Ishikawa (cell line): ENCODE results near the gene TPSG1.
A peak's percentile ranks its signal among the peaks of the same experiment; 100 is the strongest.

Experiments
- CEBPB ChIP-seq: IDR thresholded peaks from 2 replicates; pipeline ENCODE4 v1.6.1; 2012
- CREB1 ChIP-seq: IDR thresholded peaks from 2 replicates; pipeline ENCODE4 v1.6.1; 2012; ENCODE audit warnings: low read depth
- EGR1 ChIP-seq: IDR thresholded peaks from 2 replicates; pipeline ENCODE4 v1.6.1; 2012
- EP300 ChIP-seq: IDR thresholded peaks from 2 replicates; pipeline ENCODE4 v1.6.1; 2012; ENCODE audit warnings: borderline replicate concordance
- FOXM1 ChIP-seq: IDR thresholded peaks from 2 replicates; pipeline ENCODE4 v1.6.1; 2012; ENCODE audit warnings: low read depth, borderline replicate concordance
- MAX ChIP-seq: IDR thresholded peaks from 2 replicates; pipeline ENCODE4 v1.6.1; 2012
- NFIC ChIP-seq: IDR thresholded peaks from 2 replicates; pipeline ENCODE4 v1.6.1; 2012
- RAD21 ChIP-seq: IDR thresholded peaks from 2 replicates; pipeline ENCODE4 v1.6.1; 2012; ENCODE audit warnings: low read depth
- REST ChIP-seq: IDR thresholded peaks from 2 replicates; pipeline ENCODE4 v1.6.1; 2012; ENCODE audit warnings: low read depth, mild to moderate bottlenecking
- TAF1 ChIP-seq: IDR thresholded peaks from 2 replicates; pipeline ENCODE4 v1.6.1; 2012; ENCODE audit warnings: low read depth, mild to moderate bottlenecking
- TCF12 ChIP-seq: IDR thresholded peaks from 2 replicates; pipeline ENCODE4 v1.6.1; 2012; ENCODE audit warnings: low read depth
- TEAD4 ChIP-seq: IDR thresholded peaks from 2 replicates; pipeline ENCODE4 v1.6.1; 2012
- USF1 ChIP-seq: IDR thresholded peaks from 2 replicates; pipeline ENCODE4 v1.6.1; 2012
- YY1 ChIP-seq: IDR thresholded peaks from 2 replicates; pipeline ENCODE4 v1.6.1; 2012; ENCODE audit warnings: low read depth
- ZBTB7A ChIP-seq: IDR thresholded peaks from 2 replicates; pipeline ENCODE4 v1.6.1; 2012; ENCODE audit warnings: low read depth

The TPSG1 gene

GRCh38 chr16:1206326-1206725 is 18.7 kb downstream of the TPSG1 start:
- TF ChIP-seq EP300 (no peak), MAX (peak; percentile 54; the same call in 1 of the 2 replicates), CEBPB (no peak), YY1 (no peak)

GRCh38 chr16:1204933-1205332 is 20.1 kb downstream of the TPSG1 start:
- TF ChIP-seq MAX: no peak
- TF ChIP-seq YY1: no peak
- TF ChIP-seq CEBPB: no peak
- TF ChIP-seq TEAD4: no peak
- no peak for TF ChIP-seq REST
- no peak for TF ChIP-seq USF1
- TF ChIP-seq EGR1: no peak
- TF ChIP-seq TAF1: no peak

GRCh38 chr16:1202274-1202673 is 22.8 kb downstream of the TPSG1 start:
- no peak for TF ChIP-seq ZBTB7A
- TF ChIP-seq YY1: no peak
- no peak for TF ChIP-seq REST
- TF ChIP-seq TAF1: no peak
- no peak for TF ChIP-seq CREB1
- no peak for TF ChIP-seq RAD21
- TF ChIP-seq EP300: no peak

- no peak for TF ChIP-seq NFIC
- TF ChIP-seq FOXM1: no peak
- TF ChIP-seq TCF12: no peak
These were observed 23.6 kb downstream of the TPSG1 start for GRCh38 chr16:1201444-1201843.

GRCh38 chr16:1200014-1200627 is 24.9 kb downstream of the TPSG1 start:
- no peak for TF ChIP-seq TAF1

GRCh38 chr16:1199347-1200013 is 25.6 kb downstream of the TPSG1 start:
- no peak for TF ChIP-seq CREB1
- no peak for TF ChIP-seq YY1
- no peak for TF ChIP-seq USF1
- TF ChIP-seq CEBPB: no peak
- no peak for TF ChIP-seq MAX
- TF ChIP-seq EGR1: no peak
- no peak for TF ChIP-seq FOXM1
- no peak for TF ChIP-seq RAD21
- TF ChIP-seq ZBTB7A: no peak
- TF ChIP-seq TAF1: no peak
- no peak for TF ChIP-seq EP300
- no peak for TF ChIP-seq TCF12
- no peak for TF ChIP-seq TEAD4
- TF ChIP-seq NFIC: no peak
- TF ChIP-seq REST: no peak
